ENCODE data around the gene SCN1B.
A peak's percentile ranks its signal among the peaks of the same experiment; 100 is the strongest.

GRCh38 chr19:35027851-35028599 is 2.2 kb upstream of the SCN1B start:
- no peak for TF ChIP-seq ZNF629 (tag by site-specific recombination; IDR thresholded peaks at IDR 0.05)
- no peak for TF ChIP-seq EGR2 (tag by site-specific recombination; IDR thresholded peaks at IDR 0.05; ENCODE audit: low read depth)
- no peak for TF ChIP-seq YY1 (tag by site-specific recombination; IDR thresholded peaks at IDR 0.05)
- TF ChIP-seq, protein P1, sequence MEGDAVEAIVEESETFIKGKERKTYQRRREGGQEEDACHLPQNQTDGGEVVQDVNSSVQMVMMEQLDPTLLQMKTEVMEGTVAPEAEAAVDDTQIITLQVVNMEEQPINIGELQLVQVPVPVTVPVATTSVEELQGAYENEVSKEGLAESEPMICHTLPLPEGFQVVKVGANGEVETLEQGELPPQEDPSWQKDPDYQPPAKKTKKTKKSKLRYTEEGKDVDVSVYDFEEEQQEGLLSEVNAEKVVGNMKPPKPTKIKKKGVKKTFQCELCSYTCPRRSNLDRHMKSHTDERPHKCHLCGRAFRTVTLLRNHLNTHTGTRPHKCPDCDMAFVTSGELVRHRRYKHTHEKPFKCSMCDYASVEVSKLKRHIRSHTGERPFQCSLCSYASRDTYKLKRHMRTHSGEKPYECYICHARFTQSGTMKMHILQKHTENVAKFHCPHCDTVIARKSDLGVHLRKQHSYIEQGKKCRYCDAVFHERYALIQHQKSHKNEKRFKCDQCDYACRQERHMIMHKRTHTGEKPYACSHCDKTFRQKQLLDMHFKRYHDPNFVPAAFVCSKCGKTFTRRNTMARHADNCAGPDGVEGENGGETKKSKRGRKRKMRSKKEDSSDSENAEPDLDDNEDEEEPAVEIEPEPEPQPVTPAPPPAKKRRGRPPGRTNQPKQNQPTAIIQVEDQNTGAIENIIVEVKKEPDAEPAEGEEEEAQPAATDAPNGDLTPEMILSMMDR (tag by site-specific recombination; IDR thresholded peaks at IDR 0.05): no peak
- no peak for TF ChIP-seq ZNF707 (tag by site-specific recombination; IDR thresholded peaks at IDR 0.05)
- TF ChIP-seq ZNF18 (tag by site-specific recombination; IDR thresholded peaks at IDR 0.05): no peak
- no peak for TF ChIP-seq ZNF175 (tag by site-specific recombination; IDR thresholded peaks at IDR 0.05)
- TF ChIP-seq TSHZ1 (tag by site-specific recombination; IDR thresholded peaks at IDR 0.05; ENCODE audit: borderline replicate concordance): no peak
- TF ChIP-seq REST (tag by site-specific recombination; IDR thresholded peaks at IDR 0.05): no peak
- peak; percentile 57 for TF ChIP-seq KLF8 (tag by site-specific recombination; IDR thresholded peaks at IDR 0.05)
- TF ChIP-seq ZNF558 (tag by site-specific recombination; IDR thresholded peaks at IDR 0.05): no peak

Measured in HEK293 (cell line).